LNCaP clone FGC (cell line): Measurements from ENCODE around the gene C11orf24.

Source experiments
- DNase-seq: peaks from one replicate; pipeline ENCODE4 v3.0.0-alpha.2; 2011; ENCODE audit warnings: low read depth
- H3K4me3 ChIP-seq: 2 replicates; pipeline ENCODE4 v1.5.1; 2011; ENCODE audit warnings: mild to moderate bottlenecking, low read depth, low read length, control low read depth
- TF ChIP-seq, protein P1 (sequence below): IDR thresholded peaks from 2 replicates; pipeline ENCODE4 v1.5.1; 2012; ENCODE audit warnings: mild to moderate bottlenecking; ENCODE audit not compliant: control insufficient read depth, insufficient read depth; ENCODE audit errors: extremely low read depth

C11orf24 gene

DNA sequence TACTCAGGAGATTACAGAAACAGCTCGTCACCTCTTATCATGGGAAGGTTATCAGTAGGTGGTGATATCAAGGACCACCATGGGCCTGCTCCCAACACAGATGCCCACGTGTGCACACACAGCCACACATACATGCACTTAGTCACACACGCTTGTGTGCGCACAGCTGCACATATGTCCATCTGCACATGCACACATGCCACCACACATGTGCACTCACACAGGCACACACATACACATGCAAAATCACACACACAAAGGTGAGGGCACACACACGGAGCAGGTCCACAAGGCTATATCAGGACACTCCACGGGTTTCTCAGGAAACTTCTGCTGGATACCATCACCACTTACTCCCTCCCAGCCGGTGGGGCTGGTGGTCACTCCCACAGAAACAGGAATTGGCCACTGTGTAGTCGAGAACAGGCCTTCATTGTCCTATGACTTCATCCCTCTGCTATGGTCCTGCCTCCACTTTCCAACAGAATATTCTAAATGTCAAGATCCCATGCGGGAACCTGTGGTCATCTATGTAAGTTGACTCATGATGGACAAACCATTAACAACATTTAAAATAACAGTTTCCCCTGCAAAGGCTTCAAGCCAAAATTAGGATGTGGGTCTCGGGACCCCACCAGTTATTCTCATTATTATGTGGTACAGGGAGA is 2.2 kb downstream of the C11orf24 start:
- DNase-seq: no peak
- TF ChIP-seq, protein P1, sequence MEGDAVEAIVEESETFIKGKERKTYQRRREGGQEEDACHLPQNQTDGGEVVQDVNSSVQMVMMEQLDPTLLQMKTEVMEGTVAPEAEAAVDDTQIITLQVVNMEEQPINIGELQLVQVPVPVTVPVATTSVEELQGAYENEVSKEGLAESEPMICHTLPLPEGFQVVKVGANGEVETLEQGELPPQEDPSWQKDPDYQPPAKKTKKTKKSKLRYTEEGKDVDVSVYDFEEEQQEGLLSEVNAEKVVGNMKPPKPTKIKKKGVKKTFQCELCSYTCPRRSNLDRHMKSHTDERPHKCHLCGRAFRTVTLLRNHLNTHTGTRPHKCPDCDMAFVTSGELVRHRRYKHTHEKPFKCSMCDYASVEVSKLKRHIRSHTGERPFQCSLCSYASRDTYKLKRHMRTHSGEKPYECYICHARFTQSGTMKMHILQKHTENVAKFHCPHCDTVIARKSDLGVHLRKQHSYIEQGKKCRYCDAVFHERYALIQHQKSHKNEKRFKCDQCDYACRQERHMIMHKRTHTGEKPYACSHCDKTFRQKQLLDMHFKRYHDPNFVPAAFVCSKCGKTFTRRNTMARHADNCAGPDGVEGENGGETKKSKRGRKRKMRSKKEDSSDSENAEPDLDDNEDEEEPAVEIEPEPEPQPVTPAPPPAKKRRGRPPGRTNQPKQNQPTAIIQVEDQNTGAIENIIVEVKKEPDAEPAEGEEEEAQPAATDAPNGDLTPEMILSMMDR: no peak
- no peak overlapping the region for H3K4me3 ChIP-seq

DNA sequence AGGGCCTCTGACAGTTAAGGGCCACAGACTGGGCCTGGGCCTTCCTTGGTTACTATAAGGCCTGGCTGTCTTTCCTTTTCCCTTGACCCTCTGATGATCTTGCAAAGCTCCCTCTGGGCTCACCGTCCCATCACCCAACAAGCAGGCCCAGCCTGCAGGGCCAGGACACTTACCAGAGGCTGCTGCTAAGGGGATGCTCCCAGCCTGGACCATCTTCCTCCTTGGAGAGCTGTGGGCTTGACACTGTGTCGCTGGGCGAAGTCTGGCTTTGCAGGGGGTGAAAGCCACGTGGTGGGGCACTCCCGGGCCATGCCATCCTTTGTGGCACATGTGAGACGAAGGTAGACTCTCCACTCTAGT is 3.9 kb downstream of the C11orf24 start:
- H3K4me3 ChIP-seq: no peak overlapping the region
- TF ChIP-seq, protein P1: no peak
- DNase-seq: no peak

DNA sequence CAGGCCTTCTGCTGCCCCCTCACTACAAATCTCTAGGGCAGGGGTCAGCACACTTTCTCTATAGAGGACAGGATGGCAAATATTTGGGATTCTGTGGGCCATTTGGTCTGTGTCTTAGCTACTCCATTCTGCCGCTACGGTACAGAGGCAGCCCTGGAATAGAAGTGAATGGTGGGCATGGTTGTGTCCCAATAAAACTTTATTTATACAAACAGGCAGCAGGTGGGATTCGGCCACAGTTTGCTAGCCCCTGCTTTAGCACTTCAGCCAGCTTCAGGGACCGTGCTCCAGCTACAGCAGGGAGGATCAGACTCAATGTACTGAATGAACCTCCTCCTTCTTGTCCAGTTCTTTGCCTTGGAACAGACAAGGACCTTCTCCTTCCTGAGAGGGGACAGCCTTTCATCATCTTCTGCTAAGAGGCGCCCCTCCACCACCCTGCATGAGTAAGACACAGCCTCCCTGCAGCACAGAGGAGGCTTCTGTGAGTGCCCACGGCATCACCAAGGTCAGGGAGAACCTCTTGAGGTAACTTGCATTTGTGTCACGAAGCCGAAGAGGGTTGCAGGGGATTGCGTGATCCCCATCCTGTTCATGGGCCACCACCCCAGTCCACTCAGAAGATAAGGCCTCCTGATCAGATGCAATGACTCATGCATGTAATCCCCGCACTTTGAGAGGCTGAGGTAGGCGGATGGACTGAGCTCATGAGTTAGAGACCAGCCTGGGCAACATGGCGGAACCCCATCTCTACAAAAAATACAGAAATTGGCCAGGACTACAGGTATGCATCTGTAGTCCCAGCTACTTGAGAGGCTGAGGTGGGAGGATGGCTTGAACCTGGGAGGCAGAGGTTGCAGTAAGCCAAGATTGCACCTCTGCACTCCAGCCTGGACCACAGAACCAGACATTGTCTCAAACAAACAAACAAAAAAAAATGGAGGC is 4.6 kb downstream of the C11orf24 start:
- TF ChIP-seq, protein P1: no peak
- H3K4me3 ChIP-seq: no peak overlapping the region
- DNase-seq: no peak

DNA sequence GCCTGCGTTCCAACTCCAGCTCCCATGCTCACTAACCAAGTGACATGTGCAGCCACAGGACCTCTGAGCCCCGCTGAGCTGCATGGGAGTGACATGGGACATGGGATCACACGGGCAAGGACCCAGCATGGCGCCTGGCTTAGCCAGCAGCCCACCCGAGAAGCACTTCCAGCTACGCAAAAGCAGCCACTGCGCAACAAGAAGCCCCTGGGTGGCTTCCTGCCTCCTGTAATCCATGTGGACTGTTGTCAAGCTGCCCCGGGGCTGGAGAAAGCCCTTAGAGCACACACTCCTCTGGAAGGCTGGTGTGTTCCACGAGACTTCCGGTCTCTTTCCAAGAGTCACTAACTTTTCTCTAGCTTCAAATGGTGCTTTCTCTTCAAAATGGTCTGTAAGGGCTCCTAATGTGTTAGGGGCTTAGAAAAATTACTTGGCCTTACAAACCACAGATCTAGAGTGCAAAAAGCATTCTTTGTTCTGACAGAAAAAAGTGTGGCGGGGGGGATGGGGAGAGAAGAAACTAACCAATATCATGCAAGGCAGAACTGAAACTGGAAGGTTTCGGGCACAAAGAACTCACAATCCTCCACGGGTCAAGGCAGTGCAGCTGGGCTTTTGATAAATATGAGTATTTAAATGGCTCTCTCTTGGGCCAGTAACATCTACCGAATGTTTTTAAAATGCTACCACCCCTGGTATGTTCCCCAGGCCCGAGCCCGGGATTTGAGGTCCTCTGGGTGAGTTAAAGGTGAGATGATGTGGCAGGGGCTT is 5.5 kb downstream of the C11orf24 start:
- H3K4me3 ChIP-seq: no peak overlapping the region
- DNase-seq: no peak
- TF ChIP-seq, protein P1: no peak

DNA sequence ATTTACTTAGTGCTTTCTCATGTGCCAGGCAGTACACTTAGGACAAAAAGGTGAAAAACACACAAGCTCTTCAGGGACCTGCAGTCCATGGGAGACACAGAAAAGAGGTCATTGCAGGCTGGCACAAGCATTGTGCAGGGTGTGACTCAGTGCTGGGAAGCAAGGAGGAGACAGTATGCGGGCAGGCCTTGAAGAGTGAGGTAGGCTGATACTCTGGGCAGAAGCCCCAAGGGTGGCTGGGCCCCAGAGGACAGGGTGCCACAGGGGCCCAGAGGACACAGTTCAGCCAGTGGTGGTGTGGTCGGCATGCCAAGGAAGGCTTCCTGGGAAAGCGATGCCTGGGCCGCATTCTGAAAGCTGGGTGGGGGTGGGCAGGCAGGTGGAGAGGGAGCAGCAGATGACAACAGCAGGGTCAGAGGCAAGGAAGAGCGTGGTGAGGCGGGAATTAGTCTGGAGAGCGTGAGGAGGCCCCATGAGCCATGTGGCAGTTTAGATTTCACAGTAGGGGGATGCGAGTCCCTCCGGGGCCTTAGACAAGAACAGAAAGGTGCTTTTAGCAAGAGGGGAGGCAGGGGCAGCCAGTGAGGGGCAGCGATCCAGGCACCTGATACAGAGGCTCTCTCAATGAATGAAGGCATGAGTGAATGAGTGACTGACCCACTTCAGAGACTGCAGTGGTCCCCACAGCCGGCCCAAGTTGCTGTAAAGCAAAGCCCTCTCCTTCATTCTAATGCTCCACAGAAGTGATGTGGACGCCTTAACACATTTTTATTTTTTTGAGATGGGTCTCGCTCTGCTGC is 6.8 kb downstream of the C11orf24 start:
- TF ChIP-seq, protein P1: no peak
- DNase-seq: no peak
- no peak overlapping the region for H3K4me3 ChIP-seq

DNA sequence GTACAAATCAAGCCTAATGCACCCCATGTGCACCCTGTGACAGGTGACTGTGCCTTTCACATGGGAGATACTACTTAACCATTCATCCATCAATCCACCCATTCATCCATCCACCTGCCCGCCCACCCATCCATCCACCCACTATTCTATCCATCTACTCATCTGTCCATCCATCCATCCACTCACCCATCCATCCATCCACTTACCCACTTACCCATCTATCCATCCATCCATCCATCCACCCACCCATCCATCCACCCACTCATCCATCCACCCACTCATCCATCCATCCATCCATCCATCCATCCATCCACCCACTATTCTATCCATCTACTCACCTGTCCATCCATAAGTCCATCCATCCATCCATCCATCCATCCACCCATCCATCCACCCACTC is 7.5 kb downstream of the C11orf24 start:
- TF ChIP-seq, protein P1: no peak
- H3K4me3 ChIP-seq: no peak overlapping the region
- DNase-seq: no peak
